Cardiac fibroblast (primary cell): ENCODE data around the gene RAB10.

ENCODE experiments used
- DNase-seq, 2 donors: peaks; one replicate each; pipeline versions ENCODE4 v3.0.0 to v3.0.0-alpha.2; 2010; ENCODE audit warnings: low read depth in 2 of 2
- H3K4me3 ChIP-seq, 2 donors: replicated peaks in 1 of 2; 1 replicate in 1 of 2; 2 replicates in 1 of 2; pipeline ENCODE4 v1.5.1; 2011; ENCODE audit warnings: low read depth in 2 of 2, low read length in 2 of 2, mild to moderate bottlenecking in 2 of 2, moderate library complexity in 1 of 2
- CTCF ChIP-seq: IDR thresholded peaks from one replicate; pipeline ENCODE4 v1.5.1; 2011; ENCODE audit warnings: low read depth, mild to moderate bottlenecking, low read length, inconsistent platforms

Gene RAB10

GRCh38 chr2:26185304-26185928, 151.5 kb downstream of the RAB10 start:
- no peak for TF ChIP-seq CTCF
- peak overlapping the region; percentile 57 to 60 for H3K4me3 ChIP-seq
- peak in 1 of 2 donors; percentile 9 for DNase-seq

GRCh38 chr2:26185954-26186770, 152.3 kb downstream of the RAB10 start:
- peak overlapping the region in 1 of 2 donors; percentile 60 for H3K4me3 ChIP-seq
- DNase-seq, result no peak
- no peak for TF ChIP-seq CTCF
